Suprapubic skin (tissue), 4 donors: ENCODE measurements around the gene MUC4.

Source experiments
- EP300 ChIP-seq: sonication (generic); formaldehyde crosslinking; IDR thresholded peaks from one replicate; pipeline ENCODE4 v1.6.1; 2017; ENCODE audit warnings: antibody characterized with exemption
- POLR2A ChIP-seq, 2 donors: fragments of 450-650 bp; IDR thresholded peaks; one replicate each; pipeline ENCODE4 v1.6.1; 2017; ENCODE audit warnings: antibody characterized with exemption in 2 of 2, mild to moderate bottlenecking in 2 of 2, moderate library complexity in 2 of 2
- POLR2AphosphoS5 ChIP-seq, 3 donors: sonication (generic); formaldehyde crosslinking; IDR thresholded peaks; one replicate each; pipeline ENCODE4 v1.6.1; 2017; ENCODE audit warnings: antibody characterized with exemption in 3 of 3
- TF ChIP-seq, protein P1 (sequence below), 2 donors: fragments of 200-600 bp in 1 of 2; fragments of 450-650 bp in 1 of 2; sonication (generic) in 1 of 2; IDR thresholded peaks; one replicate each; pipeline ENCODE4 v1.5.1; 2016 to 2019; ENCODE audit warnings: antibody characterized with exemption in 2 of 2, mild to moderate bottlenecking in 1 of 2, moderate library complexity in 1 of 2

DNA sequence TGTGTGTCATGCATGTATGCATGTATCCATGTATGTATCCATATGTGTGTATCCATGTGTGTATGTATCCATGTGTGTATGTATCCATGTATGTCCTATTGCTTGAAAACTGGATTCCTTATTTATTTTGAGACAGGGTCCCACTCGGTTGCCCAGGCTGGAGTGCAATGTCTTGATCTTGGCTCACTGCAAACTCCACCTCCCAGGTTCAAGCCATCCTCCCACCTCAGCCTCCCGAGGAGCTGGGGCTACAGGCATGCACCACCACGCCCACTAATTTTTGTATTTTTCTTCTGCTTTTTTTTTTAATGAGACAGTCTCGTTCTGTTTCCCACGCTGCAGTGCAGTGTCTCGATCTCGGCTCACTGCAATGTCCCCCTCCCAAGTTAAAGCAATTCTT is 56.8 kb downstream of the MUC4 start:
- no peak for TF ChIP-seq POLR2A (IDR thresholded peaks at IDR 0.05)
- TF ChIP-seq, protein P1, sequence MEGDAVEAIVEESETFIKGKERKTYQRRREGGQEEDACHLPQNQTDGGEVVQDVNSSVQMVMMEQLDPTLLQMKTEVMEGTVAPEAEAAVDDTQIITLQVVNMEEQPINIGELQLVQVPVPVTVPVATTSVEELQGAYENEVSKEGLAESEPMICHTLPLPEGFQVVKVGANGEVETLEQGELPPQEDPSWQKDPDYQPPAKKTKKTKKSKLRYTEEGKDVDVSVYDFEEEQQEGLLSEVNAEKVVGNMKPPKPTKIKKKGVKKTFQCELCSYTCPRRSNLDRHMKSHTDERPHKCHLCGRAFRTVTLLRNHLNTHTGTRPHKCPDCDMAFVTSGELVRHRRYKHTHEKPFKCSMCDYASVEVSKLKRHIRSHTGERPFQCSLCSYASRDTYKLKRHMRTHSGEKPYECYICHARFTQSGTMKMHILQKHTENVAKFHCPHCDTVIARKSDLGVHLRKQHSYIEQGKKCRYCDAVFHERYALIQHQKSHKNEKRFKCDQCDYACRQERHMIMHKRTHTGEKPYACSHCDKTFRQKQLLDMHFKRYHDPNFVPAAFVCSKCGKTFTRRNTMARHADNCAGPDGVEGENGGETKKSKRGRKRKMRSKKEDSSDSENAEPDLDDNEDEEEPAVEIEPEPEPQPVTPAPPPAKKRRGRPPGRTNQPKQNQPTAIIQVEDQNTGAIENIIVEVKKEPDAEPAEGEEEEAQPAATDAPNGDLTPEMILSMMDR (IDR thresholded peaks at IDR 0.05), result no peak
- TF ChIP-seq POLR2AphosphoS5 (IDR thresholded peaks at IDR 0.05), result no peak
- no peak for TF ChIP-seq EP300
